HepG2 (cell line): ENCODE results near the gene FBF1. TPM values are rescaled to one million over a fixed set of nuclear protein-coding genes. Genes with fewer than 3 reads are reported as not detected.

ENCODE experiments used
- CHCHD3 ChIP-seq: sonication (generic); formaldehyde crosslinking; IDR thresholded peaks from 2 replicates; pipeline ENCODE4 v1.8.0; 2022; ENCODE audit warnings: mild to moderate bottlenecking, missing genetic modification reagents, moderate library complexity
- MIXL1 ChIP-seq: IDR thresholded peaks from 2 replicates; pipeline ENCODE4 v1.6.1; 2016
- NONO ChIP-seq, 2 experiments: fragments of 450-650 bp in 1 of 2; sonication (generic) in 1 of 2; formaldehyde crosslinking in 1 of 2; IDR thresholded peaks in 1 of 2; conservative IDR thresholded peaks in 1 of 2; 2 replicates each; pipeline versions ENCODE4 v1.6.1 to v1.8.0; 2017 to 2022; ENCODE audit warnings: mild to moderate bottlenecking in 1 of 2, missing genetic modification reagents in 1 of 2, moderate library complexity in 1 of 2
- SOX6 ChIP-seq, 2 experiments: fragments of 450-650 bp in 1 of 2; sonication (generic) in 1 of 2; formaldehyde crosslinking in 1 of 2; IDR thresholded peaks; 2 replicates each; pipeline versions ENCODE4 v1.4.0 to v1.6.1; 2017 to 2020; ENCODE audit warnings: antibody characterized with exemption in 1 of 2, mild to moderate bottlenecking in 1 of 2, missing genetic modification reagents in 1 of 2
- STAT6 ChIP-seq: sonication (generic); formaldehyde crosslinking; IDR thresholded peaks from 2 replicates; pipeline ENCODE4 v1.4.0; 2020; ENCODE audit warnings: missing genetic modification reagents, mild to moderate bottlenecking, borderline replicate concordance
- ZBTB3 ChIP-seq: sonication (generic); formaldehyde crosslinking; IDR thresholded peaks from 2 replicates; pipeline ENCODE4 v1.4.0; 2020; ENCODE audit warnings: low read depth, mild to moderate bottlenecking, moderate library complexity, missing genetic modification reagents, borderline replicate concordance
- ZKSCAN5 ChIP-seq: sonication (generic); formaldehyde crosslinking; IDR thresholded peaks from 2 replicates; pipeline ENCODE4 v1.5.1; 2020; ENCODE audit warnings: mild to moderate bottlenecking, missing genetic modification reagents
- ZNF674 ChIP-seq: sonication (generic); formaldehyde crosslinking; IDR thresholded peaks from 2 replicates; pipeline ENCODE4 v1.5.0; 2020; ENCODE audit warnings: low read depth, mild to moderate bottlenecking, missing genetic modification reagents
- ZNF800 ChIP-seq: sonication (generic); formaldehyde crosslinking; IDR thresholded peaks from 2 replicates; pipeline ENCODE4 v1.4.0; 2020; ENCODE audit warnings: missing genetic modification reagents
- ZNF850 ChIP-seq: sonication (generic); formaldehyde crosslinking; conservative IDR thresholded peaks from 2 replicates; pipeline ENCODE4 v1.9.0; 2021; ENCODE audit warnings: mild to moderate bottlenecking, missing genetic modification reagents
- polyA plus RNA-seq, 8 experiments: library from polyadenylated mRNA; depleted of rRNA in 3 of 8; stranded (reverse) in 7 of 8; unstranded in 1 of 8; fragments of >200 nt; fragmentation: Illumina TruSeq in 4 of 8; extraction: Trizol in 4 of 8; gene quantifications; 2 replicates each; pipeline versions ENCODE4 v1.2.1 to v1.2.3, GENCODE V29; 2011 to 2016; ENCODE audit warnings: low read depth in 4 of 8, missing spikeins in 1 of 8, mixed read lengths in 1 of 8; ENCODE audit not compliant: insufficient read depth in 1 of 8
- total RNA-seq, 5 experiments: library from RNA; depleted of rRNA; stranded (reverse); fragments of >200 nt; fragmentation: Illumina TruSeq; extraction: Trizol; gene quantifications; 2 replicates each; pipeline ENCODE4 v1.2.3, GENCODE V29; 2016; ENCODE audit warnings: low read depth in 1 of 5
- TF ChIP-seq, protein P1 (sequence below): conservative IDR thresholded peaks from 2 replicates; pipeline ENCODE4 v1.6.1; 2018; ENCODE audit warnings: missing genetic modification reagents
- TF ChIP-seq, protein P2 (sequence below): sonication (generic); formaldehyde crosslinking; IDR thresholded peaks from 2 replicates; pipeline ENCODE4 v1.5.1; 2020; ENCODE audit warnings: missing genetic modification reagents, mild to moderate bottlenecking, borderline replicate concordance

The FBF1 gene
- total and polyA plus RNA-seq, 2 of the 13 experiments (the other 11 are each of a cell fraction or from before 2014, with no cell fraction given) = 2.4 to 8.1 TPM

DNA sequence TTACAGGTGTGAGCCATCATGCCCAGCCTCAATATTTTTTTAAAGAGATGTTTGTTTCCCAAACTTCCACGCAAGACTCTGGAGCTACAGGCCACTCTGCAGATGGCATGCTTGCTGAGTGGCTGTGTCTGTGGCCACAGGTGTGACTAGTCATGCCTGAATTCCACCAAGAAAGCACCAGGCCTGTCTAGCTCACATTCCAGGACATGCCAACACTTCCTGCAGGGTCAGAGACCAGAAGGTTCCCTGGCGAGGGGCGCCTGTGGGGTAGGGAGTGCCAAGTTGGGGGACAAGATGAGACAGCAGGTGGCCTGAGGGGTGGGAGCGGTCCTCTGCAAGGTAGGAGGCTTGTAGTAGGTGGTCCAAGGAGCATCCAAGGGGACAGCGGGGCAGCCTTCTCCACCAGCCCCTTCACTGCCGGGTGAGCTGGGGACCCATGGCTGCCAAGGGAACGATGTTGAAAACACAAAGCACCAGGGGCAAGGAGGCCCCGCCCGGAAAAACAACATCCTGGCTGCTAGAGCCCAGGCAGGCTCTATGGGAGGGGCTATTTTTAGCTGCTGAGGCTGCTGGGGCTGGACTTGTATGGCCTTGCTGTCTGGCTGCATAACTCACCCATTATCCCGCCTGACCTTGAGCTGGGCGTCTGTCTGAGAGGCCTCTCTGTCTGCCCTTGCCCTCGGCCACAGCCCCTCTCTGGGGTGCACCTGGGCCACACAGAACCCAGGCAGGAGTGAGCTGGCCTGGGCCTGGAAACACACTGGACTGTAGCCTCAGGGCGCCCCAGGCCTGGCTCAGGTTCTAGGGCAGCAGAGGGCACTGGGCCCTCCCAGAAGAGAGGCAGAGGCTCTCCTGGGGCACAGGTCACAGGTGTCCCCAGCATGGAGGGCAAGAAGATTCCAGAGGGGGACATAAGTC lies 68.1 kb downstream of the FBF1 start (continued):
- TF ChIP-seq ZKSCAN5 (CRISPR knock-in tag) (peak; percentile 38; the same call in 1 of the 2 replicates), ZNF850 (CRISPR knock-in tag) (no peak), ZBTB3 (CRISPR knock-in tag) (0 out of 2 replicates have a peak, but pooled peaks have one; percentile 50), MIXL1 (CRISPR knock-in tag) (peak; percentile 93), STAT6 (CRISPR knock-in tag) (peak; percentile 94), CHCHD3 (CRISPR knock-in tag) (no peak), NONO (IDR thresholded peaks at IDR 0.05) (no peak), NONO (CRISPR knock-in tag; conservative IDR thresholded peaks at IDR 0.05) (peak; percentile 77), ZNF674 (CRISPR knock-in tag) (no peak), SOX6 (IDR thresholded peaks at IDR 0.05) (no peak), SOX6 (CRISPR knock-in tag; IDR thresholded peaks at IDR 0.05) (peak; percentile 98), ZNF800 (peak; percentile 77; the same call in 1 of the 2 replicates)
- TF ChIP-seq, protein P1, sequence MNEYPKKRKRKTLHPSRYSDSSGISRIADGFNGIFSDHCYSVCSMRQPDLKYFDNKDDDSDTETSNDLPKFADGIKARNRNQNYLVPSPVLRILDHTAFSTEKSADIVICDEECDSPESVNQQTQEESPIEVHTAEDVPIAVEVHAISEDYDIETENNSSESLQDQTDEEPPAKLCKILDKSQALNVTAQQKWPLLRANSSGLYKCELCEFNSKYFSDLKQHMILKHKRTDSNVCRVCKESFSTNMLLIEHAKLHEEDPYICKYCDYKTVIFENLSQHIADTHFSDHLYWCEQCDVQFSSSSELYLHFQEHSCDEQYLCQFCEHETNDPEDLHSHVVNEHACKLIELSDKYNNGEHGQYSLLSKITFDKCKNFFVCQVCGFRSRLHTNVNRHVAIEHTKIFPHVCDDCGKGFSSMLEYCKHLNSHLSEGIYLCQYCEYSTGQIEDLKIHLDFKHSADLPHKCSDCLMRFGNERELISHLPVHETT = peak; percentile 46; the same call in 1 of the 2 replicates
- TF ChIP-seq, protein P2, sequence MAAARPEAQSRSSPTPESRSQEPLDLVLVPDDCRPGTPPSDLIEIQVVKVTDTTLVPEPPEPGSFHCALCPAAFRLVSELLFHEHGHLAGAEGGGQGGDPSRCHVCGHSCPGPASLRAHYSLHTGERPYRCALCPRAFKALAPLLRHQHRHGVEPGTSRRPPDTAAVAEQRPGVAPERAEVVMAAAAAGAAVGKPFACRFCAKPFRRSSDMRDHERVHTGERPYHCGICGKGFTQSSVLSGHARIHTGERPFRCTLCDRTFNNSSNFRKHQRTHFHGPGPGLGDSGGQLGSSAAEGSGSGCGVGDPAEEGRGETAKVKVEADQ (CRISPR knock-in tag) = peak; percentile 41; the same call in 1 of the 2 replicates
